Choroid plexus epithelial cell (primary cell): ENCODE data around the gene B3GAT1.

Experiments
- DNase-seq: peaks from one replicate; pipeline ENCODE4 v3.0.0-alpha.2; 2010; ENCODE audit warnings: low read depth
- H3K4me3 ChIP-seq: 2 replicates; pipeline ENCODE4 v1.5.1; 2011; ENCODE audit warnings: low read depth, mild to moderate bottlenecking, control low read depth, low read length, moderate library complexity
- TF ChIP-seq, protein P1 (sequence below): conservative IDR thresholded peaks from 2 replicates; pipeline ENCODE4 v1.5.1; 2011; ENCODE audit warnings: low read depth, mild to moderate bottlenecking, control low read depth, inconsistent platforms, low read length, moderate library complexity

The B3GAT1 gene

DNA sequence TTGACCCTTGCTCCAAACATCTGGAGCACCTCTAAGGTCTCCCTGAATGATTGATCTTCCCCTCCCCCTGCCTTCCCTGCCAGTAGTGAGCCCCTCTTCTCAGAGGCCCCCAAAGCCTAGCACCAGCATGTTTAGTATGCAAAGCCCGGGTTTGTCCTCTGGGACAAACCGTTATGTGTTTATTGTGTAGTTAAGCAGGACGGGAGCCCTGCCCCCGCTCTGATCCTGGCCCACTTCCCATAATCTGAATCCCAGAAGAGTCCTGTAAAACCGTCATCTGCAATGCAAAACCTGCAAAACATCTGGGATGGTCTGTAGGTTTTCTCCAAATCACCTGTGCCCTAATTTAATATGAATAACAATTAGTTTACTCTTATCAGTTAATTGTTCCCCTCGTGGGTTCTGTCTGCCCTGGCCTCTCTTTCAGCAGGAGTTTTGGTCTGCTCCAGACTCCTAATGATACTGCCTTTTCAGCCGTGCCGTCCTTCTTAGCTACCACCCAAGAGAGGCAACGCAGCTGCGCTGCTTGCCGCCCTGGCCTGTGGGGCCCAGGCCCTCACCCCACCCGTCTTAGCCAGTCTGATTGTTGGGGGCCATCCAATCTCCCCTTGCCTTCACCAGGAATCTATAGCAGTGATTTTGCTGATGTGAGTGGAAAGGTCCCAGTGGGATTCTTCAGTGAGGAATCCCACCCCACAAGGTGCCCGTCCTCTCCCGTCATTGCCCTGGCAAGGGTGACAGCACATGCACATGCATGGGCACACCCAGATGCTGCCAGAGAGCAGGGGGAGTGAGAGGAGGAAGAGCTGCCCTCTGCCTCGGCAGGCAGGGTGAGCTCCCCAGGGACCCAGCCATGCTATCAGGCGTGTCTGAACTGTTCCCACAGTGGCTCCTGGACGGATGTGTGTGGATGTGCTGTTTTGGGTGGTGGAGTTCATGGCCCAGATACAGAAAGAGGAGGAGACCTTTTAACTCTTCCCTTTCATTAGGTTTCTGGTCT is 3.0 kb upstream of the B3GAT1 start:
- TF ChIP-seq, protein P1, sequence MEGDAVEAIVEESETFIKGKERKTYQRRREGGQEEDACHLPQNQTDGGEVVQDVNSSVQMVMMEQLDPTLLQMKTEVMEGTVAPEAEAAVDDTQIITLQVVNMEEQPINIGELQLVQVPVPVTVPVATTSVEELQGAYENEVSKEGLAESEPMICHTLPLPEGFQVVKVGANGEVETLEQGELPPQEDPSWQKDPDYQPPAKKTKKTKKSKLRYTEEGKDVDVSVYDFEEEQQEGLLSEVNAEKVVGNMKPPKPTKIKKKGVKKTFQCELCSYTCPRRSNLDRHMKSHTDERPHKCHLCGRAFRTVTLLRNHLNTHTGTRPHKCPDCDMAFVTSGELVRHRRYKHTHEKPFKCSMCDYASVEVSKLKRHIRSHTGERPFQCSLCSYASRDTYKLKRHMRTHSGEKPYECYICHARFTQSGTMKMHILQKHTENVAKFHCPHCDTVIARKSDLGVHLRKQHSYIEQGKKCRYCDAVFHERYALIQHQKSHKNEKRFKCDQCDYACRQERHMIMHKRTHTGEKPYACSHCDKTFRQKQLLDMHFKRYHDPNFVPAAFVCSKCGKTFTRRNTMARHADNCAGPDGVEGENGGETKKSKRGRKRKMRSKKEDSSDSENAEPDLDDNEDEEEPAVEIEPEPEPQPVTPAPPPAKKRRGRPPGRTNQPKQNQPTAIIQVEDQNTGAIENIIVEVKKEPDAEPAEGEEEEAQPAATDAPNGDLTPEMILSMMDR = no peak
- DNase-seq = no peak
- no peak overlapping the region for H3K4me3 ChIP-seq

DNA sequence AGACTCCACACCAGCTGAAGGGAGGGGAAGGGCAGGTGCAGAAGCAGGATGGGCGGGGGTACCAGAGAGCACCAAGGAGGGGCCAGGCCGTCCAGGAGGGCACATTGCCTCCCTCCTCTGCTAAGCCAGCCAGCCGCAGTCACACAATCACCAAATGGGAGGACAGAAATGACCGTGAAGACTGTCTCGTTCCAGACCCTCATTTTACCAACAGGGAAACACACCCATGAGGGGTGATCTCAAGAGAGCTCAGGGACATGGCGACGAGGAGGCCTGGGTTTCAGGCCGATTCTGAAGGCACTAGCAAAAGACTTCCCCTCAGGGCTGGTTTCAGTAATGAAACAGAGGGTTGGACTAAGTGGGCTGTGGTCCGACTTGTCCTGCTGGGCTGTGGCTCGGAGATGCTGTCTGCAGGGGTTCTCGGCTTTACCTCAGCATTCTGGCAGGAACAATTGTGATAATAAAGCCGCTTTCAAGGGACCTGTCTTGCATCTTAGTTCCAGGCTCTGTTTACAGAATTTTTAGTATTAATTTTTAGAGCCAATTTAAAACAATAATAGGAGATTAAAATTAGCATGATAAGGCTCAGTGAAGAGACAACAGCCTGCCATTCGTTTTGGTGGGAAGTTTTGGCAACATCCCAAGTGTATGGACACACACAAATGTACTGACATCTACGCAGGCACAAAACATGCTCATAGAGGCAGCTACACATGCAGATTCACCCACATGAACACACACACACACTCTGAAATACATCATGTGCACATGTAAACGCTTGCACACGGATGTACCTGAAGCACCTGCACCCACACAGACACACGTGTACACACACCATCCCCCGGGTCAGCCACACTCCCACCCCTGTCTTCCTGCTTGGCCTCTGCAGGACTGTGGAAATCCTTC is 2.0 kb upstream of the B3GAT1 start:
- no peak for DNase-seq
- no peak overlapping the region for H3K4me3 ChIP-seq
- TF ChIP-seq, protein P1 = no peak

DNA sequence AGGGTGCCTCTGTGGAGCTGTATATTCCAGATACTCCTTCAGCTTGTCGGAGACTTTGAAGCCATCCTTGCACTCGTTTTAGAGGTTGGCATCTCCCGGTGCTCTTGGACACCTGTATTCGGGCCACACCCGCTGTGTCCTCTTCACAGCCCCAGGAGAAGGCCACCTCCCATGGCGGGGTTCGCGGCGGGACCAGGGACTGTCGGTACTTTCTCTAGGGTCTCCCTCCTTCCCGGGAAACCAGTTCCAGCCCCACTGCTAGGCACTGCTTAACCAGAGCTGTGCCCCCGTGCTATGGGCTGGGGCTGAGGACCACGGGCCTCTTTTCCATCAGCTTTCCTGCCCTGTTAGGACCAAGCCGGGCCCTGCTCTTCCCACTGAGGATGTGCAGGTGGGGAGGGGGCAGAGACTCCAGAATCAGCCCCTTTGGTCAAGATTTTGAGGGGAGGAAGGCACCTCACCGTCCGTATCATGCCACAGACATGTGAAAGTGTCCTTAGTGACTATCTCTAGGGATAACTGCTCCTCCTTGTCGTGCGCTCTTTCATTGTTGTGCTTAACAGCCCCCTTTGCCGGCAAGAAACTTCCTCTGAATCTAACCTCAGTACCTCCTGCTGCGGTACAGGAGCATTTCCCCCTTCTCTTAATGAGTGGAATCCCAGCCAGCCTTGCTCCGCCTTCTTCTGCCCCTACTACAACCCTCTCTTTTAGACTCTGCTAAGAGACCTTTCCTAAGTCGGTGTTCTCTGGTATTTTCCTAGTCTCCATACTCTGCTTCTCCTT is 1.2 kb upstream of the B3GAT1 start:
- TF ChIP-seq, protein P1 = no peak
- no peak for DNase-seq
- H3K4me3 ChIP-seq = no peak overlapping the region

DNA sequence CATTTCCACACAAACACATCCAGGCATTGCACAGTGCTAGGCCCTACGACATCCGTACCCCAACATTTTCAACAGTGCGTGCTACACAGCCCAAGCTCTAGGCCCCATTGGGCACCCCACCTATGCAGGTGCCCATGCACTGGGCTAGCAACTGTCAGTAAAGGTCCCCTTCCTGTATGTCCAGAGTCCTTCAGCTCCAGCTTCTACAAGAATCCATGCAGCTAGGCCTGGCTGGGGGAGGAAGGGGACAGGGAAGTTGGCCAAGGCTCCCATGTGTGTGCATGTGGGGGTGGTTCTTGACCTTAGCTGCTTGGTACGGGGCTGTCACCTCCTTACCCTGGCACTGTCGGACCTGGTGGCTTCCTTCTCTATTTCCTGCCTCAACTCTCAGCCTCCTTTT is 1.3 kb downstream of the B3GAT1 start:
- TF ChIP-seq, protein P1 = no peak
- H3K4me3 ChIP-seq = no peak overlapping the region

DNA sequence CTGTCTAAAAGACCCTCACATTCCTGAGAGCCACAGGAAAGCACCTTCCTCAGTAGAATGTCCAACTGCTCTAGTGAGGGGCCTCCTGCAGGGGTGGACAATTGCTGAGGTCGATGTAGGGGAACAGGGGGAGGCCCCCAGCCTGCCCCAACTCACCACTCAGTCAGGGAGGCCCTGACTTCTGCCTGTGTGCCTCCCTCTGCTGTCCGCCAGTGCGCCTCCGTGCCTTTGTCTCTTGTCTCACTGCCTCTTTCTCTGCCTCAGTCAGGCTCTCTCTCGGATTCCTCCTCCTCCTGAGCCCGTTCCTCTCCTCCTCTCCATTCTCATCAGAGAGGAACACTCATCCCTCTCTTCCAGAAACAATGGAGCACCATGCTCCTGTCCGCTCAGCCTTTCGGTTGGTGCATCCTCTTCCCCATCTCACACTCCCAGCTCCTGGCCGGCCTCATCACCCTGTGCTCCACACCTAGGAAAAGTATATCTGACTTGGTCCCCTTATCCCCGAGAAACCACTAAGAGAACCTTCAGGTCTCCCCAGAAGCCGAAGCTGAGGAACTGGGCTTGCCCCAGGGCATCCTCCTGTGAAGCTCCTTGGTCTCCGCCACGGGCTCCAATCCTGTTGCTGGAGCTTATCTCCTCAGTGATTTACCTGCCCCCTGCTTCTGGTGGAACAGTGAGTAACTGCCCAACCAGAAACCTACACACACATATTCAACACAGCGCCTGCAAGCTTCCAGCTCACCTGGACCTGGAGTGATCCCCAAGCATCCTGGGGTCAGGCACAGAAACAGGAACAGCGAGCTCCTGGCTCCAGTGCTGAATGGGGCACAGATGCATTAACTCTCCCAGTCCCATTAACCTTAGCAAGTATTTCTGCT is 2.3 kb downstream of the B3GAT1 start:
- H3K4me3 ChIP-seq = no peak overlapping the region
- TF ChIP-seq, protein P1 = no peak
- no peak for DNase-seq

More for the DNA sequence above, 1.3 kb downstream of the B3GAT1 start:
- DNase-seq = no peak
